Neural cell (in vitro differentiated cells): Measurements from ENCODE around the gene ZFY. TPM values are rescaled to one million over a fixed set of nuclear protein-coding genes. Genes with fewer than 3 reads are reported as not detected.

Experiments used
- H2AFZ ChIP-seq: fragments of 200-600, 300-800 bp; sonication (generic), shearing (Covaris generic); 2 replicates; pipeline ENCODE4 v1.6.0; 2014; ENCODE audit warnings: low read depth, mild to moderate bottlenecking, antibody characterized with exemption, low read length, moderate library complexity
- H3F3A ChIP-seq: fragments of 200-600 bp; shearing (Covaris generic); 2 replicates; pipeline ENCODE4 v1.6.1; 2016; ENCODE audit warnings: mild to moderate bottlenecking, moderate library complexity, mixed read lengths, antibody characterized with exemption, low read length; ENCODE audit not compliant: insufficient read depth, poor library complexity, severe bottlenecking
- H3K27ac ChIP-seq: fragments of 200-600, 300-800 bp; sonication (generic), shearing (Covaris generic); 2 replicates; pipeline ENCODE4 v1.5.1; 2014; ENCODE audit warnings: mild to moderate bottlenecking, low read length, moderate library complexity
- H3K27me3 ChIP-seq: fragments of 300-800, 200-600 bp; sonication (generic), shearing (Covaris generic); 2 replicates; pipeline ENCODE4 v1.6.0; 2014; ENCODE audit warnings: mild to moderate bottlenecking, low read depth, low read length, moderate library complexity; ENCODE audit not compliant: insufficient read depth
- H3K36me3 ChIP-seq: fragments of 300-800, 200-600 bp; sonication (generic), shearing (Covaris generic); 2 replicates; pipeline ENCODE4 v1.5.1; 2014; ENCODE audit warnings: mild to moderate bottlenecking, antibody characterized with exemption, low read length, moderate library complexity; ENCODE audit not compliant: insufficient read depth
- H3K4me2 ChIP-seq: fragments of 300-800, 200-600 bp; sonication (generic), shearing (Covaris generic); 2 replicates; pipeline ENCODE4 v1.6.0; 2014; ENCODE audit warnings: mild to moderate bottlenecking, low read length
- H3K4me3 ChIP-seq: fragments of 300-800, 200-600 bp; sonication (generic), shearing (Covaris generic); 2 replicates; pipeline ENCODE4 v1.5.1; 2014; ENCODE audit warnings: mild to moderate bottlenecking, low read length, moderate library complexity
- H3K79me2 ChIP-seq: fragments of 200-600 bp; shearing (Covaris generic); replicated peaks from 2 replicates; pipeline ENCODE4 v1.6.0; 2014; ENCODE audit warnings: mild to moderate bottlenecking, low read length, moderate library complexity; ENCODE audit not compliant: insufficient read depth
- H3K9ac ChIP-seq: fragments of 300-800, 200-600 bp; sonication (generic), shearing (Covaris generic); 2 replicates; pipeline ENCODE4 v1.6.1; 2016; ENCODE audit warnings: mild to moderate bottlenecking, low read length, mixed read lengths
- H3K9me2 ChIP-seq: fragments of 200-600 bp; shearing (Covaris generic); 2 replicates; pipeline ENCODE4 v1.6.1; 2016; ENCODE audit warnings: mild to moderate bottlenecking, low read length, mixed read lengths; ENCODE audit not compliant: insufficient read depth
- H3K9me3 ChIP-seq: fragments of 200-600, 300-800 bp; sonication (generic), shearing (Covaris generic); 2 replicates; pipeline ENCODE4 v1.6.1; 2016; ENCODE audit warnings: mild to moderate bottlenecking, mixed run types, low read length, moderate library complexity, mixed read lengths
- H4K20me1 ChIP-seq: fragments of 200-600 bp; shearing (Covaris generic); 2 replicates; pipeline ENCODE4 v1.6.1; 2016; ENCODE audit warnings: mild to moderate bottlenecking, mixed run types; ENCODE audit not compliant: insufficient read depth
- CTCF ChIP-seq: fragments of 450-650 bp; IDR thresholded peaks from 2 replicates; pipeline ENCODE4 v1.5.1; 2014; ENCODE audit warnings: antibody characterized with exemption, mild to moderate bottlenecking, moderate library complexity; ENCODE audit not compliant: poor library complexity, severe bottlenecking
- EP300 ChIP-seq: fragments of 450-650 bp; conservative IDR thresholded peaks from 2 replicates; pipeline ENCODE4 v1.6.1; 2014; ENCODE audit warnings: antibody characterized with exemption, mild to moderate bottlenecking, moderate library complexity; ENCODE audit not compliant: poor library complexity, severe bottlenecking
- EZH2 ChIP-seq: fragments of 200-600, 300-800 bp; shearing (Covaris generic), sonication (generic); IDR thresholded peaks from 2 replicates; pipeline ENCODE4 v1.6.1; 2014; ENCODE audit warnings: antibody characterized with exemption, low read length, borderline replicate concordance, mild to moderate bottlenecking; ENCODE audit not compliant: insufficient read depth, poor library complexity, severe bottlenecking
- MXI1 ChIP-seq: fragments of 450-650 bp; conservative IDR thresholded peaks from 2 replicates; pipeline ENCODE4 v1.6.1; 2014; ENCODE audit warnings: antibody characterized with exemption, mild to moderate bottlenecking; ENCODE audit not compliant: poor library complexity, severe bottlenecking
- POLR2AphosphoS5 ChIP-seq: IDR thresholded peaks from 2 replicates; pipeline ENCODE4 v1.6.1; 2012
- RAD21 ChIP-seq: fragments of 450-650 bp; conservative IDR thresholded peaks from 2 replicates; pipeline ENCODE4 v1.6.1; 2014; ENCODE audit warnings: antibody characterized with exemption, mild to moderate bottlenecking, moderate library complexity
- REST ChIP-seq: IDR thresholded peaks from 2 replicates; pipeline ENCODE4 v1.6.1; 2012; ENCODE audit warnings: borderline replicate concordance
- SMC3 ChIP-seq: fragments of 450-650 bp; conservative IDR thresholded peaks from 2 replicates; pipeline ENCODE4 v1.6.1; 2014; ENCODE audit warnings: antibody characterized with exemption, mild to moderate bottlenecking, moderate library complexity; ENCODE audit not compliant: poor library complexity
- TAF1 ChIP-seq: IDR thresholded peaks from 2 replicates; pipeline ENCODE4 v1.6.1; 2012; ENCODE audit warnings: low read depth
- polyA plus RNA-seq: library from polyadenylated mRNA; depleted of rRNA; stranded (reverse); fragments of >200 nt; gene quantifications from 2 replicates; pipeline ENCODE4 v1.2.3, GENCODE V29; 2014

Gene ZFY
- polyA plus RNA-seq, 1 donor from 2014 or later = 15.5 TPM

- Histone ChIP-seq H3K9me2 (no peaks in the 10 kb centered on the region), H3K27ac (peak overlapping the region; percentile 96), H3K79me2 (peaks cover 42% of the 10 kb centered on the region), H3K4me3 (peak overlapping the region; percentile 74), H3K36me3 (no peaks in the 10 kb centered on the region), H3K9ac (peak overlapping the region; percentile 95), H2AFZ (peak overlapping the region; percentile 56), H3K4me2 (peak overlapping the region; percentile 51), H4K20me1 (no peaks in the 10 kb centered on the region), H3K27me3 (no peaks in the 10 kb centered on the region), H3K9me3 (no peaks in the 10 kb centered on the region), H3F3A (no peaks in the 10 kb centered on the region)
- no peak for TF ChIP-seq MXI1
- no peak for TF ChIP-seq RAD21
- no peak for TF ChIP-seq TAF1
- no peak for TF ChIP-seq EZH2
- TF ChIP-seq REST = no peak
- TF ChIP-seq CTCF = no peak
- no peak for TF ChIP-seq EP300
- no peak for TF ChIP-seq POLR2AphosphoS5
- TF ChIP-seq SMC3 = no peak
Measured at GRCh38 chrY:2935716-2936435, 695 bp downstream of the ZFY start.

DNA sequence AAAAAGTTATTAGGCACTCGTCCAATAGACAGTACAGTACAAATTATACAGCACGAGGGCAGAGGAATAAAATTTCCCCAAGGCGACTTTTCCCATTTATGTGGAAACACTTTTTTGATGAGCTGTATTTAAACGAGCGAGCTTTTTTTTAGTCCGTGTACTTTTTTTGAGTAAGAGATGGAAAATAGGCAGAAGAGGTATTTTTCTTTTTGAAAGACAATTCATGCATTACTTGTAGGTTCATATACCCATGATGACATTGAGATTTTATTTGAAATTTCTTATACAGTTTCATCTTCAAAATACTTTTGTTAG, 1.2 kb downstream of the ZFY start:
- Histone ChIP-seq H3K9me2 (no peaks in the 10 kb centered on the region), H4K20me1 (no peaks in the 10 kb centered on the region), H2AFZ (peak overlapping the region; percentile 27), H3K79me2 (peaks cover 47% of the 10 kb centered on the region), H3F3A (no peaks in the 10 kb centered on the region), H3K9me3 (no peaks in the 10 kb centered on the region), H3K27ac (peak overlapping the region; percentile 96), H3K27me3 (no peaks in the 10 kb centered on the region), H3K4me3 (peak overlapping the region; percentile 74), H3K36me3 (no peaks in the 10 kb centered on the region), H3K4me2 (peak overlapping the region; percentile 51), H3K9ac (peak overlapping the region; percentile 95)
- TF ChIP-seq EZH2 = no peak
- TF ChIP-seq RAD21 = no peak
